Gastroesophageal sphincter (tissue), 3 donors: ENCODE data around the gene PBRM1.

Experiments used
- CTCF ChIP-seq, 4 experiments: fragments of 200-600 bp in 2 of 4; fragments of 450-650 bp in 2 of 4; sonication (generic) in 1 of 4; IDR thresholded peaks; one replicate each; pipeline ENCODE4 v1.5.1; 2017 to 2019; ENCODE audit warnings: antibody characterized with exemption in 4 of 4, mild to moderate bottlenecking in 2 of 4, moderate library complexity in 2 of 4
- POLR2A ChIP-seq, 2 donors: fragments of 450-650 bp; IDR thresholded peaks; one replicate each; pipeline ENCODE4 v1.6.1; 2017; ENCODE audit warnings: antibody characterized with exemption in 2 of 2, mild to moderate bottlenecking in 2 of 2, moderate library complexity in 1 of 2
- POLR2AphosphoS5 ChIP-seq: sonication (generic); formaldehyde crosslinking; IDR thresholded peaks from one replicate; pipeline ENCODE4 v1.6.1; 2017; ENCODE audit warnings: antibody characterized with exemption

GRCh38 chr3:52645549-52645948, 40.2 kb downstream of the PBRM1 start:
- TF ChIP-seq POLR2A (IDR thresholded peaks at IDR 0.05) (no peak), CTCF (IDR thresholded peaks at IDR 0.05) (no peak), POLR2AphosphoS5 (no peak)
